GM19463 (cell line): Measurements from ENCODE around the gene HSPB1.
"Not testable (repeated sequence)": the region's sequence is repeated elsewhere in the genome, so short reads cannot be mapped to it uniquely, and the experiment has no call there.

Experiments used
- ATAC-seq: cut with Tn5 transposase; IDR thresholded peaks from one replicate; pipeline ENCODE4 v1.9.1; 2021; ENCODE audit warnings: mild to moderate bottlenecking, moderate library complexity; ENCODE audit not compliant: unreplicated experiment

The HSPB1 gene

DNA sequence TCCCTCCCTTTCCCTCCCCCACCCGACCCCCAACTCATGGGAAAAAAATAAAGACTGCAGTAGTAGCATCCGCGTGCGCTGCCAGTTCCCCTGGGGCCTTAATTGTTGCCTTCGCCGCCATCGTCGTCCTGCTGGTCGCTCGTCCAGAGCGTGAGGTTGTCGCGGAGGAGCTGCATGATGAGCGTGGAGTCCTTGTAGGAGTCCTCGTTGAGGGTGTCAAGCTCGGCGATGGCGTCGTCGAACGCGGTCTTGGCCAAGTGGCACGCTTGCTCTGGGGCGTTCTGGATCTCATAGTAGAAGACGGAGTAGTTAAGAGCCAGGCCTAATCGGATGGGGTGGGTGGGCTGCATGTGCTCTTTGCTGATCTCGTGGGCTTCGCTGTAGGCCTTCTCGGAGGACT is 27.0 kb downstream of the HSPB1 start:
- ATAC-seq: no peak

GRCh38 chr7:76330261-76330660 is 27.8 kb downstream of the HSPB1 start:
- ATAC-seq: no peak

DNA sequence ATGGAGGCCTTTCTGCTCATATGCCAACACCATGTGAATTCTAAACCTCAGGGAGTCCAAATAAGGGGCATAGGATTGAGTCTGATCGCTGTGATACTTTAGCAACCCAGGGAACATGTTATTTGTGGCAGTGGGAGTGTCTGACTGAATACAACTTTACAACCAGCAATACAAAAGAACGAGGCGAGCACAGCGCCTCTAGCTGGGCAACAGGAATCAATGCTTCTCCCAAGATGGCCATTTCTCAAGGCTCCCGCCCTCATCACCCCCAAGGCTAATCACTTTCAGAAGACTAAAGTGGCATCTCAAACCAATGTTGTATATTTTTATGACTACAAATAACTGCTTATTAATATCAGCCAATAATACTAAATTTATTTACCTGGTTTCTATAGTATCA is 28.2 kb downstream of the HSPB1 start:
- no peak for ATAC-seq

DNA sequence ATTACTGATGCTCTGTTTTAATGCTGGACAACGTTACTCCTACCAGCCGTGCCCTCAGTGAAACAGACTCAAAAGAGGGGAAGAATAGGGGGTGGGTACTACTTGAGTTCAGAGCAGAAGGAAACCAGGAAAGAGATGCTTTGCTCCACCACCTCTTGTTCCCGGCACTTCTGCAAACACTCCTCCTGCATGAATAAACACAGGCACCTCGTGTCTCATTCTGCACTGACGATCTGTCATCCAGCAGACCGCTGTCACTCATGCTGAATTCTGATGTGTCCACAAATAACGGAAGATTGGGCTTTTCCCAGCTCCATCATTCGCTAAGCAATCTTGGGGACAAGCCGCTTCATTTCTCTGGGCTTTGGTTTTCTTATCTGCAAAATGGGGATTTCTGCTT is 29.6 kb downstream of the HSPB1 start:
- ATAC-seq: no peak

DNA sequence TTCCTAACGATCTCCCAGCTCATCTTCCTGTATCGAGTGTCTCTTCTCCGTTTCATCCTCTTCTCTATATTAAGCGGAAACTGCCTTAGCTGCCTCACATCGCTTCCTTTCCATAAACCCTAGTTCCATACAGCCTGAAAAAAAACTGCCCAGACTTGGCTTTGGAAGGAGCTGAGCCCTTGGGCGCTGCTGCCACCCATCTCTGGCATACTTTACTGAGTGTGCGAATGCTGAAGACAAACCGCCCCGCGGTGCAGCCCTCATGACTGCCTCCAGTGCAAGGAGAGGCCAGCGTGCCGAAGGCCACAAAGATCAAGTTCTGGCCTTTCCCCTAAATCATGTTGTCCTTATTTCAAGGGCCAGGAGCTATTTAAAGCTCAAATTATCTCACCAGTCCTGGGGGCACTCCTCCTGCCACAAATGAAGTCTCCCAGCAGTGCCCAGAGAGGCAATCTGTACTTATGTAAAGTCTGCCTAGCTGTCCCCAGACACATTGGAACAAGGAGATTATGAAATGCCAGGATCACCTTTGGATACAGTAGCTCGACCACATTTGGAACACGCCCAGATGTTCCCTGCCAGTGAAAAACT is 31.1 kb downstream of the HSPB1 start:
- ATAC-seq: no peak

DNA sequence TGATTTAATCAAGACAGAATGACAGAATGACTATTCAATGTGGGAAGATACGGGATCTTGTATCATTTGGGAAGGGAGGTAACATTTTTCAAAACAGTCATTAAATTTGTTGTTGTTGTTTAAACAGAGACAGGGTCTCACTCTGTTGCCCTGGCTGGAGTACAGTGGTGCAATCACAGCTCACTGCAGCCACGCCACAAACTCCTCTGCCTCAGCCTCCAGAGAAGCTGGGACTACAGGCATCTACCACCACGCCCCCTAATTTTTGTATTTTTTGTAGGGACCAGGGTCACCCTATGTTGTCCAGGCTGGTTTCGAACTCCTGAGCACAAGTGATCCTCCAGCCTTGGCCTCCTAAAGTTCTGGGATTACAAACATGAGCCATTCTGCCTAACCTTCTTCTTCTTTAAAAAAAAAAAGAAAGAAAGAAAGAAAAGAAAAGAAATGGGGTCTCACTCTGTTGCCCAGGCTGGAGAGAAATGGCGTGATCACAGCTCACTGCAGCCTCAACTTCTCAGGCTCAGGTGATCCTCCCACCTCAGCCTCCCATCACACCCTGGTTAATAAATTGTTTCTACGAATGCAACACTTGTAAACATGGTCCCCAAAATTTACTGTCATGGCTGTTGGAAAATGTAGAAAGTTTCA is 32.0 kb downstream of the HSPB1 start:
- no peak for ATAC-seq

DNA sequence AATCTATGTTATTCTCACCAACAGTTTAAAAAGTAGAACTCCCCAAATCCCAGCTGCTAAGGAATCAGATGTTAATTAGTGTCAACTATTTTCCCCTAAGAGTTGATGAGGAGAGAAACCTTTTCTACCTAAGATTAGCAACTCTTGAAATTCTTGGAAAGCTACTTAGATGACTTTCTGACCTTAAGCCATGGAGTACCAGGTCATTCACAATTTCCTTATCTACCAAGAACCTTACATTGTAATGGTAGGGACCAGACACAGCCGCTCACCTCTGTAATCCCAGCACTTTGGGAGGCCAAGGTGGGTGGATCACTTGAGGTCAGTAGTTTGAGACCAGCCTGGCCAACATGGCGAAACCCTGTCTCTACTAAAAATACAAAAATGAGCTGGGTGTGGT is 32.9 kb downstream of the HSPB1 start:
- ATAC-seq: not testable (repeated sequence)

- ATAC-seq: no peak
Observed at GRCh38 chr7:76336094-76336493, 33.6 kb downstream of the HSPB1 start.

- no peak for ATAC-seq
Observed at GRCh38 chr7:76337147-76337546, 34.7 kb downstream of the HSPB1 start.

DNA sequence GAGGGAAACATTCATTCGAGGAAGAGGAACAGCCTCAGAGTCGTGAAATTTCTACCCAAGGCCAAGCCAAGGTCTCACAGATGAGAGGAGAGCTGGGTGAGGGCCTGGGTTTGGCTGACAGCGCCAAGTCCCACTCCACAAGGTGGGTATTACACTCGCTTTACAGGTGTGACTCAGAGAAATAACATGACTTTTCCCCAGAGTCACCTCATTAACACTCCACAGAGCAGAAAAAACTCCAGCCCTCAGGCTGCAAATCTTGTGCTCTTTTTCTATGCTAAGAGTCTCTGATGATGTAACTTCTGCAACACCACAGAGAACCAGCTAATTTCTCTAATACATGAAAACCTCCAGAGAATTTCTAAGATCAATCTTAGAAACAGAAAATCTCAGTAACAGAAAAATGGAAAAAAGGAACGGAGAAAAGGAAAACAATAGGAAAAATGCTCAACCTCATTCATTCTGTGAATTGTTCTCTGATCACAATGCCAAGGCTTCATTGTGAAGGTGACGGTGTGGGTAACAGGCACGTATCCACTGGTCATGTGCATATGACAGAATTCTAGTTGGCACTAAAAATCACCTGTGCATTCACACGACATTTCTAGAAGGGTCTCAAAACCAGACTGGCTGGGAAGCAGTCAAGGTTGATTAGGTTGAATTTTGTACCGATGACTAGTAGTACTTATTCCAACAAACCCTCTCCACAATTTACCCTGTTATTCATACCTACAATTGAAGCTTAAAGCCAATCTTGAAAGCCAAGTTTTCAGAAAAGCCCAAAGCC is 36.0 kb downstream of the HSPB1 start:
- ATAC-seq: no peak

DNA sequence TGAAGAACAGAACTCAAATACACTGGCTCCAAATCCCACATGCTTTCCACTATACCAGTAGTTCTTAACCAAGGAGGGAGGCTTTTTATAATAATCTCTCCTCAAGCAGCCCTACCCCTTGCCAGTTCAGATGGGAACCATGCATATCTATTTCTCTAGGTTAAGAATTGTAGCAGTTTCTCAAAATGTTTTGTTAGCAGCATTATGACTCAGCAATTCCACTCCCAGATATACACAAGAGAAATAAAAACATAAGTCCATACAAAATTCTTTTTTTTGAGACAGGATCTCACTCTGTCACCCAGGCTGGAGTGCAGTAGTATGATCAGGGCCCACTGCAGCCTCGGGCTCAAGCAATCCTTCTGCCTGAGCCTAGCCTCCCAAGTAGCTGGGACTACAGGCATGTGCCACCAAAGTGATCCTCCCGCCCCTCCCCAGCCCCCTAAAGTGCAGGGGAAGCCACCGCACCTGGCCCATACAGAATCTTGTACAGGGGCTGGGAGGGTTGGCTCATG is 38.2 kb downstream of the HSPB1 start:
- no peak for ATAC-seq

GRCh38 chr7:76342222-76342621 is 39.7 kb downstream of the HSPB1 start:
- no peak for ATAC-seq

GRCh38 chr7:76343294-76343930 is 40.9 kb downstream of the HSPB1 start:
- no peak for ATAC-seq

DNA sequence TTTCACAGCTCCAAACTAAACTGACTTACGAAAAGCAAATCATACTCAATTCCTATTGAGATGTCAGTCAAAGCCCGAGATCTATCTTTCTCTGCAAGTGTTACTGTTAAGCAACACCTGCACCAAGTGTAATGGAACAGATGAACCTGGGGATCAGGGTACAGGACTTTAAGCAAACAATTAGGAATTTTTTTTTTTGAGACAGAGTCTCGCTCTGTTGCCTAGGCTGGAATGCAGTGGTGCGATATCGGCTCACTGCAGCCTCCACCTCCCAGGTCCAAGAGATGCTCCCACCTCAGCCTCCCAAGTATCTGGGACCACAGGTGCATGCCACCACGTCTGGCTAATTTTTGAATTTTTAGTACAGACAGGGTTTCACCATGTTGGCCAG is 41.5 kb downstream of the HSPB1 start:
- ATAC-seq: no peak

GRCh38 chr7:76346097-76346496 is 43.6 kb downstream of the HSPB1 start:
- ATAC-seq: no peak

DNA sequence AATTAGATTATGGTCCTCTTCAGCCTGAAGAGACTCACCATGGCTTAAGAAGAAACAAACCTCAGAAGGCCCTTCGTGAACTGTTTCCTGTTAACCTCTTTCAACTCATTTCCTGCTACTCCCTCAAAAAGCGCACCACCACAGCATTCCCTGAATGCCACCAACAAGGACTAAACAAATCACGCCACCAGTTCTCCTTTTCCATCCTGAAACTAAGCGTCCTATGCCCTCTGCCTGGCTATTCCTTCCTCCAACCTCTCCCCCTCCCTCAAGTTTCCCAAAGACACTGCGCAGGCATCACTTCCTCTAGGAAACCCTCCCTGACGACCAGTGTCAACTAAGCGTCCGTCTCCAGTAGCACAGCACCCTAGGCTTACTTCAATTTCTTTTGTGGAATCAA is 44.3 kb downstream of the HSPB1 start:
- no peak for ATAC-seq

GRCh38 chr7:76347710-76348109 is 45.2 kb downstream of the HSPB1 start:
- ATAC-seq: no peak

GRCh38 chr7:76349313-76349885 is 46.9 kb downstream of the HSPB1 start:
- no peak for ATAC-seq

GRCh38 chr7:76351372-76351771 is 48.9 kb downstream of the HSPB1 start:
- ATAC-seq: no peak

GRCh38 chr7:76352193-76352592 is 49.7 kb downstream of the HSPB1 start:
- ATAC-seq: no peak

- ATAC-seq: no peak
Observed at GRCh38 chr7:76353744-76354143, 51.3 kb downstream of the HSPB1 start.
